ENCODE measurements around the gene TTLL11.

The TTLL11 gene

DNA sequence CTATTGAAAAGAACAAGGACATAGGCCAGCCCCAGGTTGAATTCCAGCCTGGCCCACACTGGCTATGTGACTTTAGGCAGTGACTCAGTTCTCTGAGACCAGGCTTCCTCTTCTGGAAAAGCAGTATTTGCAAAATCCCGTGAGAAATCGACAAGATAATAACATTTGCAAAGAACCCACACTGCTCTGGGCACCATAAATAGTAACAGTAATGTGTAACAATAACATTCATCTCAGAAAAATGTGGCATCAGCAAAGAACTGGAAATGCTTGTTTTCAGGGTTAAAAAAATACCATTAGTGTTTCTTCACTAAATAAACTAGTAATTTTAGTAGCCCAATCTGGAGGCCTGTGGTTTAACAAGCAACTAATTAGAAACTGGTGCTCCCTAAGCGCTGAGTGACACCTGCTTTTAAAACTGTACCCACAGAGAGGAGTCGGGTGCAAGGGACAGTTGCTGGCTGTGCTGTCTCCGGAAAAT, 148.4 kb downstream of the TTLL11 start:
- DNase-seq (ENCODE audit: low read depth): peak; percentile 85
- H3K4me3 ChIP-seq (ENCODE audit: low read length): no peak overlapping the region
- TF ChIP-seq, protein P1, sequence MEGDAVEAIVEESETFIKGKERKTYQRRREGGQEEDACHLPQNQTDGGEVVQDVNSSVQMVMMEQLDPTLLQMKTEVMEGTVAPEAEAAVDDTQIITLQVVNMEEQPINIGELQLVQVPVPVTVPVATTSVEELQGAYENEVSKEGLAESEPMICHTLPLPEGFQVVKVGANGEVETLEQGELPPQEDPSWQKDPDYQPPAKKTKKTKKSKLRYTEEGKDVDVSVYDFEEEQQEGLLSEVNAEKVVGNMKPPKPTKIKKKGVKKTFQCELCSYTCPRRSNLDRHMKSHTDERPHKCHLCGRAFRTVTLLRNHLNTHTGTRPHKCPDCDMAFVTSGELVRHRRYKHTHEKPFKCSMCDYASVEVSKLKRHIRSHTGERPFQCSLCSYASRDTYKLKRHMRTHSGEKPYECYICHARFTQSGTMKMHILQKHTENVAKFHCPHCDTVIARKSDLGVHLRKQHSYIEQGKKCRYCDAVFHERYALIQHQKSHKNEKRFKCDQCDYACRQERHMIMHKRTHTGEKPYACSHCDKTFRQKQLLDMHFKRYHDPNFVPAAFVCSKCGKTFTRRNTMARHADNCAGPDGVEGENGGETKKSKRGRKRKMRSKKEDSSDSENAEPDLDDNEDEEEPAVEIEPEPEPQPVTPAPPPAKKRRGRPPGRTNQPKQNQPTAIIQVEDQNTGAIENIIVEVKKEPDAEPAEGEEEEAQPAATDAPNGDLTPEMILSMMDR (IDR thresholded peaks at IDR 0.05; ENCODE audit: insufficient read depth, low read depth, low read length, missing control alignments): no peak

DNA sequence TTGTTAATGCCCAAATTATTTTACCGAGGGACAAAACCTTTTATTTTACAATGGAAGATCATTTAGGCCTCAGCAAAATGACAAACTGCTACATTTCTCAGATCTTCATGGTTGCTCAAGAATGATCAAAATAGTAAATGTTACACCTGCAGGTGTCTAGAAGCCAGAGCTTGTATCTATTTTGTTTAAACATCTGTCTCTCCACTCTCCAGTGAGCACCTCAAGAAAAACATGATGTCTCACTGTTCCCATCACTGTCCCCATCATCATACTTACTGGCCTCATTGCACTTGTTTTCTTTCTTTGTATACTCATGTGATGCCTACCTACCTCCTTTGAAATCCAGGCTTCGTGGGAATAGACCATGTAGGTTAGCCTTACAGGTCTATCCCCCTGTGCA, 149.6 kb downstream of the TTLL11 start:
- DNase-seq (ENCODE audit: low read depth): no peak
- H3K4me3 ChIP-seq (ENCODE audit: low read length): no peak overlapping the region
- TF ChIP-seq, protein P1 (IDR thresholded peaks at IDR 0.05; ENCODE audit: insufficient read depth, low read depth, low read length, missing control alignments): no peak

DNA sequence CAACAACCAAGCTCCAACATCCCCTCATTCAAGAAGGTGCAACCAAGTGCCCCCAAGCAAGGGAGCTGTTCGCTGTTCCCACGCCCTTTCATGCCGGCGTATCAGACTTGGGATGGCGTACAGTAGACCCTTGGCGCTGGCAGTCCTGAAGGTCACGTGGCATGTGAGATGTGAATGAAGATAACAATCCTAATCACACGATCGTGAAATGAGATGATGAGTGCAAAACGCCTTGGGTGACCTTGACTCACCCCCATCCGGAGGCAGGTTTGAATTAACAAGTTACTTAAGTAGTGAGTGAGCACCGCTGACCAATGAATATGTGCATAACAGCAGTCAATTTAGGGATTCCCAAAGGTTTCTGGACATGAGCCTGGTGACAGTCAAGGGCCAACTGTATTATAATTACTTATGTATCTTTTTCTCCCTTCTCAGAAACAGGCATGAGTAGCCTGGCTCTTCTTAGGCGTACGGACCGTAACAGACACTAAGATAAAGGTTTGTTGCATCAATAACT, 150.2 kb downstream of the TTLL11 start:
- TF ChIP-seq, protein P1 (IDR thresholded peaks at IDR 0.05; ENCODE audit: insufficient read depth, low read depth, low read length, missing control alignments): no peak
- no peak overlapping the region for H3K4me3 ChIP-seq (ENCODE audit: low read length)
- no peak for DNase-seq (ENCODE audit: low read depth)

DNA sequence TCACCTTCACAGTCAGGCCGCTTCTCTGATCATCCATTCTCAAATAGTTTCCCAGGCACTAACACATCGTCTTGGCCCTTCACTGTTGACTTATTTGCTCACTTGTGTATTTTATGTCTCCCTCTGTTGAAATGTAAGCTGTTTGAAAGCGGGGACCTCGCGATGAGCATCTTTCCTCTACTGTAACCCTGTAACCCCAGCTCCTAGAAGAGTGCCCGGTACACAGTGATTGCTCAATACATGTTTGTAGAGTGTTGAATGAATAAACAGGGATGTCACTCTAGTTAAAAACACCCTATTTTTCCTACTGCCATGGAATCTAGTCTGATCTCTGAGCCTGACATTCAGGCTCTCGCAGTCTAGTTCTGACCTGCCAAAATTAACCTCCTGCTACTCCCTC, 150.8 kb downstream of the TTLL11 start:
- DNase-seq (ENCODE audit: low read depth): no peak

DNA sequence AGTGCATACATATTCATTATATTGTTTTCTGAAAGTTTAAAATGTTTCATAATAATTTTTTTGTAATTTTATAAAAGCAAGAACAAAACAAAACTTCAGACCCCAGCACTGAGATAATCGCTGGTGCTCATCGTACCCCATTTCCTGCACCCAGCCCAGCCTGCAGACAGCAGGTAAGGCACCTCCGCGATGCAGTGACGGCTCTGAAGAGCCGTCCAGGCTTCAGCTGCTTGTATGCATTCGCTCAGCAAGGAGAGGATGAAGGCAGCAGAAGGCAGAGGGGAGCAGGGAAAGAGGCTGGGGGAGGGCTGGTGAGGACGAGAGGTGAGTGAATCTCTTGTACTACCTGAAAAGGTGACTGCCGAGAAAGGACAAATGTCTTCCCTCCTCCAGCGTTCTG, 153.5 kb downstream of the TTLL11 start:
- no peak for DNase-seq (ENCODE audit: low read depth)
- TF ChIP-seq, protein P1 (IDR thresholded peaks at IDR 0.05; ENCODE audit: insufficient read depth, low read depth, low read length, missing control alignments): no peak
- H3K4me3 ChIP-seq (ENCODE audit: low read length): no peak overlapping the region

More for the DNA sequence above, 150.8 kb downstream of the TTLL11 start:
- TF ChIP-seq, protein P1 (IDR thresholded peaks at IDR 0.05; ENCODE audit: insufficient read depth, low read depth, low read length, missing control alignments): no peak
- H3K4me3 ChIP-seq (ENCODE audit: low read length): no peak overlapping the region

DNA sequence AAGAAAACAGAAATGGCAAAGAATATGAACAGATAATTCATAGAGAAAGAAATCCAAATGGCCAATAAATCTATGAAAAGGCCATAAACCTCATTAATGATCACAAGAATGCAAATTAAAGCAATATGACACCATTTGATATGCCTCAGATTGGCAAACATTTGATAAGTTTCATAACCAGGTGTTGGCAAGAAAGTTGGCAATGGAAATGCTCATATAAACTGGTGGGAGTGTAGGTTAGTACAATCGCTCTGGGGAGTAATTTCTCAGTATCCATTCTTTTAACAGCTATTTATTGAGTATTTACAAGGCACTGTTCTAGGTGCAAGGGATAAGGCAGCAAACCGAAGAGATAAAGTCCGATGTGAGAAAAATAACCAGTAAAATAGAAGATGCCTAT, 154.5 kb downstream of the TTLL11 start:
- TF ChIP-seq, protein P1 (IDR thresholded peaks at IDR 0.05; ENCODE audit: insufficient read depth, low read depth, low read length, missing control alignments): no peak
- DNase-seq (ENCODE audit: low read depth): no peak

DNA sequence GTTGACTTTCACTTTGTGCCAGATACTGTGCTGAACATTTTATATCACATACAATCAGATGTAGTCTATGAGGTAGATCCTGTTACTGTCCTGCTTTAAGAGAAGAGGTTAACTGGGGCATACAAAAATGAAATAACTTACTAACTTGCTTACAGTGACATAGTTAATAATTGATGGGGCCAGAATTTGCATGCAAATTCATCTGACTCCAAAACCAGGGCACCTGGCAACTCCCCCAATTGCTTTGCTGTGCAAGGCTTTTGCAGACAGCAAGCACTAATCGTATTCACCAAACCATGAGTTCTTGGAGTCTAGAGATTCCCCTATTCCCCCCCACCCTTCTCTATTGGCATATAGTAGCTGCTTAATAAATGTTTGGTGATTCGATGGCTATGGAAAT, 155.9 kb downstream of the TTLL11 start:
- no peak overlapping the region for H3K4me3 ChIP-seq (ENCODE audit: low read length)
- TF ChIP-seq, protein P1 (IDR thresholded peaks at IDR 0.05; ENCODE audit: insufficient read depth, low read depth, low read length, missing control alignments): no peak
- DNase-seq (ENCODE audit: low read depth): no peak

More for the DNA sequence above, 154.5 kb downstream of the TTLL11 start:
- H3K4me3 ChIP-seq (ENCODE audit: low read length): no peak overlapping the region
